RWPE2 (cell line): ENCODE results near the gene MCF2L2.
A peak's percentile ranks its signal among the peaks of the same experiment; 100 is the strongest.

Experiments used
- ATAC-seq: fragments of 200-7000 bp; cut with Tn5 transposase; 3 replicates; pipeline ENCODE4 v1.9.1; 2021; ENCODE audit warnings: low read depth
- DNase-seq: peaks from one replicate; pipeline ENCODE4 v3.0.0-alpha.2; 2020; ENCODE audit warnings: low spot score
- H3K27ac ChIP-seq: fragments of 450-650 bp; 2 replicates; pipeline ENCODE4 v1.5.1; 2017; ENCODE audit warnings: mild to moderate bottlenecking; ENCODE audit not compliant: poor library complexity, severe bottlenecking
- H3K27me3 ChIP-seq: fragments of 250-450 bp; sonication (Bioruptor Pico); 2 replicates; pipeline ENCODE4 v1.5.1; 2021; ENCODE audit warnings: mild to moderate bottlenecking, moderate library complexity; ENCODE audit not compliant: insufficient read depth, poor library complexity, severe bottlenecking
- H3K36me3 ChIP-seq: fragments of 250-450 bp; sonication (Bioruptor Pico); 2 replicates; pipeline ENCODE4 v1.5.1; 2020; ENCODE audit warnings: low read depth, mild to moderate bottlenecking, moderate library complexity
- H3K4me1 ChIP-seq: fragments of 250-450 bp; sonication (Bioruptor Pico); 2 replicates; pipeline ENCODE4 v1.5.1; 2021; ENCODE audit warnings: mild to moderate bottlenecking, moderate library complexity; ENCODE audit not compliant: insufficient read depth, poor library complexity, severe bottlenecking
- H3K4me3 ChIP-seq: fragments of 250-450 bp; sonication (Bioruptor Pico); 2 replicates; pipeline ENCODE4 v1.5.1; 2021; ENCODE audit warnings: mild to moderate bottlenecking, moderate library complexity; ENCODE audit not compliant: severe bottlenecking
- H3K9me3 ChIP-seq: fragments of 250-450 bp; sonication (Bioruptor Pico); 2 replicates; pipeline ENCODE4 v1.5.1; 2021; ENCODE audit warnings: mild to moderate bottlenecking, moderate library complexity; ENCODE audit not compliant: severe bottlenecking
- TF ChIP-seq, protein P1 (sequence below): fragments of 450-650 bp; IDR thresholded peaks from one replicate; pipeline ENCODE4 v1.5.1; 2017; ENCODE audit warnings: mild to moderate bottlenecking, moderate library complexity; ENCODE audit not compliant: poor library complexity, severe bottlenecking

Gene MCF2L2

DNA sequence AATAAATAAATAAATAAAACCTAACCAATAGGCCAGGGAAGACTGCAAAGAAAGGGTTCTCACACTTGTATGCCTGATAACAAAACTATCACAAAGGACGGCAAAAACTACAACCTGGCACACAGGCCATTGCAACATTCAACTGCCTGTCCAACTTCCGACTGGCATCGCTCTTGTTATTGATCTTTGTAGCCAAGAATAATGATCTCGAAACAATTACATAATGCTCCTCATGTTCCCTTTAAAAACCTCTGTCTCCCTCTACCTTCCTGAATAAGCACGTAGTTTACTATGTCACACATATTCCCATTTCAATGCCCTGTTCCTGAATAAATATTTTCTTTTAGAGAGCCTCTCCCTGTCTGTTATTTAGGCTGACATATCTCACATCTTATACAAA is 101.1 kb downstream of the MCF2L2 start:
- H3K27ac ChIP-seq, result peak overlapping the region; percentile 61
- H3K36me3 ChIP-seq, result no peaks in the 10 kb centered on the region
- TF ChIP-seq, protein P1, sequence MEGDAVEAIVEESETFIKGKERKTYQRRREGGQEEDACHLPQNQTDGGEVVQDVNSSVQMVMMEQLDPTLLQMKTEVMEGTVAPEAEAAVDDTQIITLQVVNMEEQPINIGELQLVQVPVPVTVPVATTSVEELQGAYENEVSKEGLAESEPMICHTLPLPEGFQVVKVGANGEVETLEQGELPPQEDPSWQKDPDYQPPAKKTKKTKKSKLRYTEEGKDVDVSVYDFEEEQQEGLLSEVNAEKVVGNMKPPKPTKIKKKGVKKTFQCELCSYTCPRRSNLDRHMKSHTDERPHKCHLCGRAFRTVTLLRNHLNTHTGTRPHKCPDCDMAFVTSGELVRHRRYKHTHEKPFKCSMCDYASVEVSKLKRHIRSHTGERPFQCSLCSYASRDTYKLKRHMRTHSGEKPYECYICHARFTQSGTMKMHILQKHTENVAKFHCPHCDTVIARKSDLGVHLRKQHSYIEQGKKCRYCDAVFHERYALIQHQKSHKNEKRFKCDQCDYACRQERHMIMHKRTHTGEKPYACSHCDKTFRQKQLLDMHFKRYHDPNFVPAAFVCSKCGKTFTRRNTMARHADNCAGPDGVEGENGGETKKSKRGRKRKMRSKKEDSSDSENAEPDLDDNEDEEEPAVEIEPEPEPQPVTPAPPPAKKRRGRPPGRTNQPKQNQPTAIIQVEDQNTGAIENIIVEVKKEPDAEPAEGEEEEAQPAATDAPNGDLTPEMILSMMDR, result no peak
- ATAC-seq (no peak), DNase-seq (no peak)
- peaks cover 29% of the 10 kb centered on the region for H3K4me1 ChIP-seq
- no peaks in the 10 kb centered on the region for H3K9me3 ChIP-seq
- H3K4me3 ChIP-seq, result no peak overlapping the region
- H3K27me3 ChIP-seq, result no peaks in the 10 kb centered on the region

GRCh38 chr3:183324083-183324482 is 104.3 kb downstream of the MCF2L2 start:
- TF ChIP-seq, protein P1, result no peak
- no peaks in the 10 kb centered on the region for H3K9me3 ChIP-seq
- no peaks in the 10 kb centered on the region for H3K36me3 ChIP-seq
- ATAC-seq, result peak; percentile 83
- no peak for DNase-seq
- no peaks in the 10 kb centered on the region for H3K27me3 ChIP-seq
- H3K4me3 ChIP-seq, result no peak overlapping the region
- peaks cover 27% of the 10 kb centered on the region for H3K4me1 ChIP-seq
- H3K27ac ChIP-seq, result peak overlapping the region; percentile 32

DNA sequence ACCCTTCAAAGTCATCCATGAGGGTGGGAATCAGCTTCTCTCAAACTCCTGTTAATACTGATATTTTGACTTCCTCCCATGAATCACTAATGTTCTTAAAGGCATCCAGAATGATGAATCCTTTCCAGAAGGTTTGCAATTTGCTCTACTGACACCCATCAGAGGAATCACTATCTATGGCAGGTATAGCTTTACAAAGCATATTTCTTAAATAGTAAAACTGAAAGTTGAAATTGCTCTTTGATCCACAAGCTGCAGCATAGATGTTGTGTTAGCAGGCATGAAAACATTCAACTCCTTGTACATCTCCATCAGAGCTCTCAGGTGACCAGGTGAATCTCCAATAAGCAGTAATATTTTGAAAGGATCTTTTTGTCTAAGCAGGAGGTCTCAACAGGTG is 109.0 kb downstream of the MCF2L2 start:
- peak overlapping the region; percentile 39 for H3K27ac ChIP-seq
- H3K9me3 ChIP-seq, result no peaks in the 10 kb centered on the region
- H3K4me1 ChIP-seq, result peaks cover 30% of the 10 kb centered on the region
- H3K36me3 ChIP-seq, result no peaks in the 10 kb centered on the region
- no peaks in the 10 kb centered on the region for H3K27me3 ChIP-seq
- H3K4me3 ChIP-seq, result no peak overlapping the region
- ATAC-seq, result no peak
- TF ChIP-seq, protein P1, result no peak
- DNase-seq, result no peak

DNA sequence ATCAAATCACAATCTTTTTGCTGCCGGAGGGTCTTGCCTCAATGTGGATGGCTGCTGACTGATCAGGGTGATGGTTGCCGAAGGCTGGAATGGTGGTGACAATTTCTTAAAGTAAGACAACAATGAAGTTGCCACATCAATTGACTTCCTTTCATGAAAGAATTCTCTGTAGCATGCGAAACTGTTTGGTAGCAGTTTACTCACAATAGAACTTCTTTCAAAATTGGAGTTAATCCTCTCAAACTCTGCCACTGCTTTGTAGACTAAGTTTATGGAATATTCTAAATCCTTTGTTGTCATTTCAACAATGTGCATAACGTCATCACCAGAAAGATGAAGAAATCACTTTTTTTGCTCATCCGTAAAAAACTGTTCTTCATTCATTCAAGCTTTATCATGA is 109.5 kb downstream of the MCF2L2 start:
- no peak for ATAC-seq
- no peak for DNase-seq
- H3K27ac ChIP-seq, result peak overlapping the region; percentile 39

More for the DNA sequence above, 109.5 kb downstream of the MCF2L2 start:
- H3K27me3 ChIP-seq, result no peaks in the 10 kb centered on the region
- H3K4me3 ChIP-seq, result no peak overlapping the region
- TF ChIP-seq, protein P1, result no peak
- no peaks in the 10 kb centered on the region for H3K9me3 ChIP-seq
- H3K4me1 ChIP-seq, result peaks cover 25% of the 10 kb centered on the region
- H3K36me3 ChIP-seq, result no peaks in the 10 kb centered on the region
